IPS-18c (cell line): ENCODE results near the gene TMEM225B.
"Not testable (repeated sequence)": the region's sequence is repeated elsewhere in the genome, so short reads cannot be mapped to it uniquely, and the experiment has no call there.

Experiments used
- H3K4me3 ChIP-seq: 2 replicates; pipeline ENCODE4 v1.7.0; 2013; ENCODE audit warnings: low read depth, mild to moderate bottlenecking, low read length, moderate library complexity; ENCODE audit not compliant: insufficient read depth
- H3K9me3 ChIP-seq: one replicate; pipeline ENCODE4 v1.6.1; 2013; ENCODE audit warnings: mild to moderate bottlenecking, low read length, moderate library complexity; ENCODE audit not compliant: control insufficient read depth, insufficient read depth

TMEM225B gene

GRCh38 chr7:99568770-99569169 is 29.3 kb upstream of the TMEM225B start:
- not testable (repeated sequence) for H3K9me3 ChIP-seq

GRCh38 chr7:99571768-99572167 is 26.3 kb upstream of the TMEM225B start:
- Histone ChIP-seq H3K4me3 (no peak overlapping the region), H3K9me3 (no peaks in the 10 kb centered on the region)

More at GRCh38 chr7:99568770-99569169, 29.3 kb upstream of the TMEM225B start:
- H3K4me3 ChIP-seq = not testable (repeated sequence)

- Histone ChIP-seq H3K4me3 (no peak overlapping the region), H3K9me3 (no peaks in the 10 kb centered on the region)
These were observed 24.8 kb upstream of the TMEM225B start for GRCh38 chr7:99573257-99573656.

- H3K9me3 ChIP-seq = no peaks in the 10 kb centered on the region
- H3K4me3 ChIP-seq = no peak overlapping the region
These were observed 21.8 kb upstream of the TMEM225B start for GRCh38 chr7:99576251-99576650.

GRCh38 chr7:99579281-99579955 is 18.6 kb upstream of the TMEM225B start:
- Histone ChIP-seq H3K4me3 (peak overlapping the region; percentile 58; the same call in 1 of the 2 replicates), H3K9me3 (no peaks in the 10 kb centered on the region)

- Histone ChIP-seq H3K4me3 (peak overlapping the region; percentile 58), H3K9me3 (no peaks in the 10 kb centered on the region)
These were observed 17.9 kb upstream of the TMEM225B start for GRCh38 chr7:99579956-99580777.

GRCh38 chr7:99580778-99581332 is 17.2 kb upstream of the TMEM225B start:
- H3K4me3 ChIP-seq = peak overlapping the region; percentile 58
- not testable (repeated sequence) for H3K9me3 ChIP-seq

- Histone ChIP-seq H3K4me3 (no peak overlapping the region), H3K9me3 (no peaks in the 10 kb centered on the region)
These were observed 9.2 kb upstream of the TMEM225B start for GRCh38 chr7:99588868-99589267.

GRCh38 chr7:99594948-99595745 is 2.9 kb upstream of the TMEM225B start:
- H3K4me3 ChIP-seq = no peak overlapping the region
- H3K9me3 ChIP-seq = no peaks in the 10 kb centered on the region

GRCh38 chr7:99596408-99596955 is 1.6 kb upstream of the TMEM225B start:
- Histone ChIP-seq H3K9me3 (no peaks in the 10 kb centered on the region), H3K4me3 (no peak overlapping the region)

- H3K4me3 ChIP-seq = no peak overlapping the region
These were observed 1.8 kb downstream of the TMEM225B start for GRCh38 chr7:99599836-99600235.

GRCh38 chr7:99601656-99602310 is 3.7 kb downstream of the TMEM225B start:
- no peak overlapping the region for H3K4me3 ChIP-seq

More at GRCh38 chr7:99599836-99600235, 1.8 kb downstream of the TMEM225B start:
- H3K9me3 ChIP-seq = no peaks in the 10 kb centered on the region

GRCh38 chr7:99605527-99605926 is 7.5 kb downstream of the TMEM225B start:
- Histone ChIP-seq H3K4me3 (no peak overlapping the region), H3K9me3 (no peaks in the 10 kb centered on the region)

More at GRCh38 chr7:99601656-99602310, 3.7 kb downstream of the TMEM225B start:
- H3K9me3 ChIP-seq = no peaks in the 10 kb centered on the region

- Histone ChIP-seq H3K4me3 (no peak overlapping the region), H3K9me3 (no peaks in the 10 kb centered on the region)
These were observed 8.5 kb downstream of the TMEM225B start for GRCh38 chr7:99606531-99606930.

- H3K4me3 ChIP-seq = no peak overlapping the region
These were observed 9.5 kb downstream of the TMEM225B start for GRCh38 chr7:99607548-99607947.

GRCh38 chr7:99614495-99614894 is 16.4 kb downstream of the TMEM225B start:
- Histone ChIP-seq H3K9me3 (no peaks in the 10 kb centered on the region), H3K4me3 (no peak overlapping the region)

More at GRCh38 chr7:99607548-99607947, 9.5 kb downstream of the TMEM225B start:
- H3K9me3 ChIP-seq = no peaks in the 10 kb centered on the region
